GM12878 (cell line): ENCODE data around the gene ROCK1.

Source experiments
- CEBPB ChIP-seq, 2 experiments: fragments of 150-350 bp in 1 of 2; IDR thresholded peaks; 2 replicates each; pipeline ENCODE4 v1.6.1; 2012 to 2014; ENCODE audit warnings: low read depth in 2 of 2, low read length in 2 of 2, borderline replicate concordance in 1 of 2, inconsistent platforms in 1 of 2
- CHD2 ChIP-seq: IDR thresholded peaks from 2 replicates; pipeline ENCODE4 v1.6.1; 2011; ENCODE audit warnings: low read depth, low read length, improper control_type of control experiment, borderline replicate concordance
- CREB1 ChIP-seq: IDR thresholded peaks from 2 replicates; pipeline ENCODE4 v1.6.1; 2012; ENCODE audit warnings: low read depth, mild to moderate bottlenecking, inconsistent platforms
- CTCF ChIP-seq, 3 experiments: IDR thresholded peaks in 2 of 3; conservative IDR thresholded peaks in 1 of 3; 2 replicates each; pipeline ENCODE4 v1.5.1; 2011; ENCODE audit warnings: low read depth in 3 of 3, low read length in 3 of 3, mild to moderate bottlenecking in 3 of 3, control low read depth in 2 of 3, moderate library complexity in 2 of 3, inconsistent platforms in 1 of 3, mixed read lengths in 1 of 3; ENCODE audit not compliant: control insufficient read depth in 2 of 3, insufficient read depth in 1 of 3; ENCODE audit errors: extremely low read depth in 1 of 3
- CUX1 ChIP-seq: IDR thresholded peaks from 2 replicates; pipeline ENCODE4 v1.6.1; 2012; ENCODE audit warnings: improper control_type of control experiment, low read depth, low read length; ENCODE audit not compliant: insufficient replicate concordance
- EP300 ChIP-seq, 2 experiments: fragments of 150-350 bp in 1 of 2; IDR thresholded peaks; 2 replicates each; pipeline ENCODE4 v1.6.1; 2011 to 2012; ENCODE audit warnings: low read depth in 2 of 2, low read length in 2 of 2, borderline replicate concordance in 1 of 2, improper control_type of control experiment in 1 of 2, inconsistent platforms in 1 of 2; ENCODE audit not compliant: control insufficient read depth in 1 of 2
- ESRRA ChIP-seq: IDR thresholded peaks from 2 replicates; pipeline ENCODE4 v1.6.1; 2012; ENCODE audit warnings: mild to moderate bottlenecking, low read length, improper control_type of control experiment
- EZH2 ChIP-seq: IDR thresholded peaks from 2 replicates; pipeline ENCODE4 v1.6.1; 2012; ENCODE audit warnings: low read depth, mild to moderate bottlenecking, control low read depth, inconsistent platforms, low read length, borderline replicate concordance; ENCODE audit not compliant: control insufficient read depth
- LARP7 ChIP-seq: fragments of 450-650 bp; IDR thresholded peaks from 2 replicates; pipeline ENCODE4 v1.6.1; 2017; ENCODE audit warnings: mild to moderate bottlenecking
- PBX3 ChIP-seq: IDR thresholded peaks from 2 replicates; pipeline ENCODE4 v1.6.1; 2011; ENCODE audit warnings: mild to moderate bottlenecking, low read depth, low read length, moderate library complexity; ENCODE audit not compliant: insufficient replicate concordance
- POLR2AphosphoS5 ChIP-seq: IDR thresholded peaks from 2 replicates; pipeline ENCODE4 v1.6.1; 2011; ENCODE audit warnings: mild to moderate bottlenecking, low read length, inconsistent platforms
- YY1 ChIP-seq: IDR thresholded peaks from 2 replicates; pipeline ENCODE4 v1.6.1; 2011; ENCODE audit warnings: low read depth, mild to moderate bottlenecking, low read length
- ZNF217 ChIP-seq: fragments of 450-650 bp; IDR thresholded peaks from 2 replicates; pipeline ENCODE4 v1.6.1; 2017; ENCODE audit warnings: antibody characterized with exemption, mild to moderate bottlenecking
- ZNF24 ChIP-seq: fragments of 450-650 bp; IDR thresholded peaks from 2 replicates; pipeline ENCODE4 v1.6.1; 2017; ENCODE audit warnings: antibody characterized with exemption, mild to moderate bottlenecking

GRCh38 chr18:21101172-21101571, 10.4 kb downstream of the ROCK1 start:
- TF ChIP-seq CTCF (IDR thresholded peaks at IDR 0.05 in 2 of 3, conservative IDR thresholded peaks at IDR 0.05 in 1 of 3; ENCODE audit: control insufficient read depth in 2 of 3, extremely low read depth in 1 of 3, insufficient read depth in 1 of 3, low read depth in 3 of 3, low read length in 3 of 3) = no peak
- no peak for TF ChIP-seq EZH2
- TF ChIP-seq PBX3 = no peak
- TF ChIP-seq CUX1 = no peak
- no peak for TF ChIP-seq POLR2AphosphoS5
- TF ChIP-seq ZNF217 = no peak
- TF ChIP-seq CEBPB (IDR thresholded peaks at IDR 0.05; ENCODE audit: borderline replicate concordance in 1 of 2, low read depth in 2 of 2, low read length in 2 of 2) = no peak
- no peak for TF ChIP-seq ESRRA
- TF ChIP-seq LARP7 = no peak
- TF ChIP-seq CREB1 = no peak
- no peak for TF ChIP-seq EP300 (IDR thresholded peaks at IDR 0.05; ENCODE audit: borderline replicate concordance in 1 of 2, control insufficient read depth in 1 of 2, low read depth in 2 of 2, low read length in 2 of 2)
- no peak for TF ChIP-seq YY1
- no peak for TF ChIP-seq CHD2
- no peak for TF ChIP-seq ZNF24
